Measurements from ENCODE around the gene FGF12. TPM values are rescaled to one million over a fixed set of nuclear protein-coding genes. Genes with fewer than 3 reads are reported as not detected.

Gene FGF12
- total RNA-seq, 1 donor from 2014 or later = 6.1 TPM

DNA sequence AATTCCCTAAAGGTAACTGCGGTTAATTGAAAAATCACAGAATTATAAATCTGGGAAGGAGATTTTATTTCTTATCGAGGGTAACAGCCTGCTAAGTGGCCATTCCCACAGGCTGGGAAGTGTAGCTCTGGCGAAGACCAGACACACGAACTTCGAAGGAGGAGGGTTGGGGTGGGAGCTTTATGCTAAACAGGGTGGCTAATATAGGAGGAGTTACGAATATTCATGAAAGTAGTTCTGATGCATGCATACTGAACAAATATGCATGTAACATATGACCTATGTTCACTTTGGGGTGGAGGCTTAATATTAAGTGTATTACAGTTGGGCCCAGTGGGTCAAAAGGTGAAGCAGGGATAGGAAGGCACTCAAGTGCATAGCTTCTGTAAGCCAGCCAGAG is 221.6 kb downstream of the FGF12 start:
- Mint-ChIP-seq H3K4me1 (ENCODE audit: low read depth) (peaks cover 4% of the 10 kb centered on the region), H3K27ac (no peak overlapping the region), H3K9me3 (ENCODE audit: low read depth) (peaks cover 6% of the 10 kb centered on the region), H3K4me3 (ENCODE audit: low read depth) (no peak overlapping the region), H3K36me3 (ENCODE audit: insufficient read depth) (no peaks in the 10 kb centered on the region), H3K27me3 (no peaks in the 10 kb centered on the region)
- TF ChIP-seq, protein P1, sequence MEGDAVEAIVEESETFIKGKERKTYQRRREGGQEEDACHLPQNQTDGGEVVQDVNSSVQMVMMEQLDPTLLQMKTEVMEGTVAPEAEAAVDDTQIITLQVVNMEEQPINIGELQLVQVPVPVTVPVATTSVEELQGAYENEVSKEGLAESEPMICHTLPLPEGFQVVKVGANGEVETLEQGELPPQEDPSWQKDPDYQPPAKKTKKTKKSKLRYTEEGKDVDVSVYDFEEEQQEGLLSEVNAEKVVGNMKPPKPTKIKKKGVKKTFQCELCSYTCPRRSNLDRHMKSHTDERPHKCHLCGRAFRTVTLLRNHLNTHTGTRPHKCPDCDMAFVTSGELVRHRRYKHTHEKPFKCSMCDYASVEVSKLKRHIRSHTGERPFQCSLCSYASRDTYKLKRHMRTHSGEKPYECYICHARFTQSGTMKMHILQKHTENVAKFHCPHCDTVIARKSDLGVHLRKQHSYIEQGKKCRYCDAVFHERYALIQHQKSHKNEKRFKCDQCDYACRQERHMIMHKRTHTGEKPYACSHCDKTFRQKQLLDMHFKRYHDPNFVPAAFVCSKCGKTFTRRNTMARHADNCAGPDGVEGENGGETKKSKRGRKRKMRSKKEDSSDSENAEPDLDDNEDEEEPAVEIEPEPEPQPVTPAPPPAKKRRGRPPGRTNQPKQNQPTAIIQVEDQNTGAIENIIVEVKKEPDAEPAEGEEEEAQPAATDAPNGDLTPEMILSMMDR (IDR thresholded peaks at IDR 0.05; ENCODE audit: unreplicated experiment) = no peak
- no peak for DNase-seq (ENCODE audit: low spot score, unreplicated experiment)

DNA sequence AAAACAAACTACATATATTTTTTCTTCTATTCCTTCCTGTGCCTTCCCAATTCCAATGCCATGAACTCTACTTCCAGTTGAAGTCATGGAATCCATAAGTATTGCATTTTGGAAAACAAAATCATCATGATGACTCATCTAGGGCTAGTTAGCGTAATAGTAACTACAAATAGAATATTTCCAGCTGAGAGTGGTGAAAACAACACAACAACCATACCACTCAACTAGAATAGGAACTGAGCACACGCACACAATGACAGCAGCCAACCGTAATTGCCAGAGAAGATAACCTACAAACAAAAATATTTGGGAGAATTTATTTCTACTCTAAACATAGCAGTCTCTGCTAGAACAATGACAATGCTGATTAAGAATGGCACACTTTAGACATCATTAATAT is 225.9 kb downstream of the FGF12 start:
- Mint-ChIP-seq H3K27ac (no peak overlapping the region), H3K4me1 (ENCODE audit: low read depth) (peaks cover 4% of the 10 kb centered on the region), H3K4me3 (ENCODE audit: low read depth) (no peak overlapping the region), H3K36me3 (ENCODE audit: insufficient read depth) (no peaks in the 10 kb centered on the region), H3K9me3 (ENCODE audit: low read depth) (peaks cover 6% of the 10 kb centered on the region), H3K27me3 (no peaks in the 10 kb centered on the region)
- TF ChIP-seq, protein P1 (IDR thresholded peaks at IDR 0.05; ENCODE audit: unreplicated experiment) = no peak
- no peak for DNase-seq (ENCODE audit: low spot score, unreplicated experiment)

DNA sequence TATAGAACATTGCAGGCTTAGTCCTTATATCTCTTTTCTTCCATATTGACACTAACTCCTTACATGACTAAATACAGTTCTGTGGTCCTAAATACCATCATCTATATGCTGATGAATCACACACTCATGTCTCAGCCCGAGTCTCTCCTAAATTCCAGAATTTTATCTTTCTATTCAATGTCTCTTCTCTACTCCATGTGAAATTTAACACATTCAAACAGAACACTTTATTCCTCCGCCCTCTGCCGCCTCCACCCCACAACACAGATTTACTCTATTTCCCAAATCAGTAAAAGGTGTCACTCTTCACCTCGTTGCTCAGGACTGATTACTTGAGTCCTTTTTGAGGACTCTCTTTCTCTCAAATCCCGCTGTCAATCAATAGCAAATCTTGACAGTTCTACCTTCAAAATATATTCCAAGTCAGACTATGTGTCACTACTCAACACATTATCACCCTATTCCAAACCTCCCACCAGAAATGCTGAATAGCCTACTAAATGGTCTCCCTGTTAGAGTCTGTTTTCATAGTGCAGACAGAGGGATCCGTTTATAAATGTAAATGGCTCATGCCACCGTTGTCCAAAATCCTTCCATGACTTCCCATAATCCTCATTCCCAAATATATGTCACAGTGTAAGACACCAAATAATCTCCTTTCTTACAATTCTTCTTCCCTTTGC is 230.3 kb downstream of the FGF12 start:
- H3K36me3 Mint-ChIP-seq (ENCODE audit: insufficient read depth) = no peaks in the 10 kb centered on the region
- no peaks in the 10 kb centered on the region for H3K9me3 Mint-ChIP-seq (ENCODE audit: low read depth)
- no peak overlapping the region for H3K27ac Mint-ChIP-seq
- H3K4me3 Mint-ChIP-seq (ENCODE audit: low read depth) = no peak overlapping the region
- TF ChIP-seq, protein P1 (IDR thresholded peaks at IDR 0.05; ENCODE audit: unreplicated experiment) = no peak
- peaks cover 2% of the 10 kb centered on the region for H3K4me1 Mint-ChIP-seq (ENCODE audit: low read depth)
- no peak for DNase-seq (ENCODE audit: low spot score, unreplicated experiment)
- H3K27me3 Mint-ChIP-seq = no peaks in the 10 kb centered on the region

GRCh38 chr3:192494174-192494573 is 233.2 kb downstream of the FGF12 start:
- Mint-ChIP-seq H3K4me3 (ENCODE audit: low read depth) (no peak overlapping the region), H3K9me3 (ENCODE audit: low read depth) (no peaks in the 10 kb centered on the region), H3K4me1 (ENCODE audit: low read depth) (peaks cover 2% of the 10 kb centered on the region), H3K27me3 (peaks cover 3% of the 10 kb centered on the region), H3K36me3 (ENCODE audit: insufficient read depth) (no peaks in the 10 kb centered on the region), H3K27ac (no peak overlapping the region)
- no peak for DNase-seq (ENCODE audit: low spot score, unreplicated experiment)
- TF ChIP-seq, protein P1 (IDR thresholded peaks at IDR 0.05; ENCODE audit: unreplicated experiment) = no peak

DNA sequence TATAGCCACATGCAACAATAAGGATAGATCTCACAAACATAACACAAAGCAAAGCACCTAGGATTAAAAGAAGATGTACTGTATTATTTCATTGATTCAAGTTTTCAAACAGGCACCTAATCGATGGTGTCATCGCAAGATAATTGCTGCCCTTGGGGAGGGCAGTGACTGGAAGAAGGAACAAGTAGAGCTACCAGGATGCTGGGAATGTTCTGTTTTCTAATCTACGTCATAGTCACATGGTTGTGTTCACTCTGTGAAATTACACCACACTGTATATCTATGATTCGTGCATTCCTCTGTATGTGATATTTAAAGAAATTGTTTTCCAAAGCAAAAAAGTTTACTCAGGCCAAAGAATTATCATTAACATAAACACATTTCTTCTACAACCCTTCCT is 236.6 kb downstream of the FGF12 start:
- Mint-ChIP-seq H3K27ac (no peak overlapping the region), H3K36me3 (ENCODE audit: insufficient read depth) (no peaks in the 10 kb centered on the region)

More for the DNA sequence above, 236.6 kb downstream of the FGF12 start:
- peaks cover 3% of the 10 kb centered on the region for H3K27me3 Mint-ChIP-seq
- DNase-seq (ENCODE audit: low spot score, unreplicated experiment) = no peak
- peaks cover 7% of the 10 kb centered on the region for H3K4me1 Mint-ChIP-seq (ENCODE audit: low read depth)
- H3K9me3 Mint-ChIP-seq (ENCODE audit: low read depth) = no peaks in the 10 kb centered on the region
- TF ChIP-seq, protein P1 (IDR thresholded peaks at IDR 0.05; ENCODE audit: unreplicated experiment) = no peak
- H3K4me3 Mint-ChIP-seq (ENCODE audit: low read depth) = no peak overlapping the region

All from progenitor cell of endocrine pancreas (in vitro differentiated cells).